GM12892 (cell line): ENCODE measurements around the gene TCOF1.
A peak's percentile ranks its signal among the peaks of the same experiment; 100 is the strongest.

Experiments used
- POLR2A ChIP-seq: IDR thresholded peaks from 2 replicates; pipeline ENCODE4 v1.6.1; 2011; ENCODE audit warnings: low read depth, low read length, control low read depth
- POLR2AphosphoS5 ChIP-seq: IDR thresholded peaks from 2 replicates; pipeline ENCODE4 v1.6.1; 2011; ENCODE audit warnings: low read depth, low read length, control low read depth
- TAF1 ChIP-seq: IDR thresholded peaks from 2 replicates; pipeline ENCODE4 v1.6.1; 2011; ENCODE audit warnings: low read depth, mild to moderate bottlenecking, control low read depth, low read length, borderline replicate concordance

DNA sequence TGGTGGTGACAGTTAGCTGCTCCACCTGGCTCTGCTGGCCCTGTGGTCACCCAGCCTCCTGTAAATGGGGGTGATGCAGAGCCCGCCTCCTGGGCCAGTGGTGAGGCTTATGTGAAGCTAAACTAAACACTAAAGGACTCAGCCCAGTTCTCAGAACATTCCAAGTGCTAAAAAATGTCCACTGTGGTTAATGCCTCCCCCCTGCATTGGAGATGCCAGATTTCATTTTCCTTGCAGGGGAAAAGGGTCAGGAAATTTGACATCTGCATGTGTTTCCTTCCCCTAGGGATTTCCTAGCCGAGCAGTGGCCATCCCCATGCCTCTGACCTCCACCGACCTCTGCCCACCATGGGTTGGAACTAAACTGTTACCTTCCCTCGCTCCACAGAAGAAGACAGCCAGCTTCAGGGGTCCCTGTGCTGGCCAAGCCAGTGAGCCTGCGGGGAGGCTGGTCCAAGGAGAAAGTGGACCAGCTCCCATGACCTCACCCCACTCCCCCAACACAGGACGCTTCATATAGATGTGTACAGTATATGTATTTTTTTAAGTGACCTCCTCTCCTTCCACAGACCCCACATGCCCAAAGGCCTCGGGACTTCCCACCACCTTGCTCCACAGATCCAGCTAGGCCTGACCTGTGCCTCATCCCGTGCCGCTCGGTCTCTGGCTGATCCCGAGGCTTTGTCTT is 42.2 kb downstream of the TCOF1 start:
- TF ChIP-seq POLR2A (peak; percentile 35), POLR2AphosphoS5 (peak; percentile 58), TAF1 (peak; percentile 42; the same call in 1 of the 2 replicates)
